IPS-15b (cell line): ENCODE results near the gene GPC5.
"Not testable (repeated sequence)": the region's sequence is repeated elsewhere in the genome, so short reads cannot be mapped to it uniquely, and the experiment has no call there.

Experiments used
- H3K27me3 ChIP-seq: one replicate; pipeline ENCODE4 v1.6.1; 2013; ENCODE audit warnings: low read length; ENCODE audit not compliant: control insufficient read depth, insufficient read depth
- H3K36me3 ChIP-seq: one replicate; pipeline ENCODE4 v1.6.1; 2013; ENCODE audit warnings: low read length; ENCODE audit not compliant: control insufficient read depth, insufficient read depth
- H3K4me1 ChIP-seq: one replicate; pipeline ENCODE4 v1.6.1; 2013; ENCODE audit warnings: mild to moderate bottlenecking, low read length; ENCODE audit not compliant: control insufficient read depth, insufficient read depth
- H3K4me3 ChIP-seq: one replicate; pipeline ENCODE4 v1.5.1; 2013; ENCODE audit warnings: low read depth, low read length
- H3K9ac ChIP-seq: one replicate; pipeline ENCODE4 v1.6.1; 2013; ENCODE audit warnings: low read depth, mild to moderate bottlenecking, low read length
- H3K9me3 ChIP-seq: one replicate; pipeline ENCODE4 v1.6.1; 2013; ENCODE audit warnings: mild to moderate bottlenecking, low read length; ENCODE audit not compliant: control insufficient read depth, insufficient read depth

Gene GPC5

DNA sequence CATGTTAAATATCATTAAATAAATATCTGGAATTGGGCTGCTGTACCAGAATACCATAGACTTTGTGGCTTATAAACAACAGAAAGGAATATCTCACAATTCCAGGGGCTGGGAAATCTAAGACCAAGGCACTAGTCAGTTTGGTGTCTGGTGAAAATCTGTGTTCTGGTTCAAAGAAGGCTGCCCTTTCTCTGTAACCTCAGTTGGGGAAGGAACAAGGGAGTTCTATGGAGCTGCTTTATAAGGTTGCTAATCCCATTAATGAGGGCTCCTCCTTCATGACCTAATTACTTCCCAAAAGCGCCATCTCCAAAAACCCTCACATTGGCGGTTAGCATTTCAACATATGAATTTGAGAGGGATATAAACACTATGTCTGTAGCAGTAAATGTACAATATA is 480.9 kb downstream of the GPC5 start:
- Histone ChIP-seq H3K4me3 (no peak overlapping the region), H3K36me3 (no peaks in the 10 kb centered on the region), H3K4me1 (no peaks in the 10 kb centered on the region), H3K27me3 (no peaks in the 10 kb centered on the region), H3K9ac (no peak overlapping the region), H3K9me3 (no peaks in the 10 kb centered on the region)

- Histone ChIP-seq H3K36me3 (no peaks in the 10 kb centered on the region), H3K4me3 (no peak overlapping the region), H3K27me3 (no peaks in the 10 kb centered on the region), H3K9ac (no peak overlapping the region), H3K9me3 (no peaks in the 10 kb centered on the region), H3K4me1 (no peaks in the 10 kb centered on the region)
Observed at GRCh38 chr13:91882918-91883317, 484.5 kb downstream of the GPC5 start.

DNA sequence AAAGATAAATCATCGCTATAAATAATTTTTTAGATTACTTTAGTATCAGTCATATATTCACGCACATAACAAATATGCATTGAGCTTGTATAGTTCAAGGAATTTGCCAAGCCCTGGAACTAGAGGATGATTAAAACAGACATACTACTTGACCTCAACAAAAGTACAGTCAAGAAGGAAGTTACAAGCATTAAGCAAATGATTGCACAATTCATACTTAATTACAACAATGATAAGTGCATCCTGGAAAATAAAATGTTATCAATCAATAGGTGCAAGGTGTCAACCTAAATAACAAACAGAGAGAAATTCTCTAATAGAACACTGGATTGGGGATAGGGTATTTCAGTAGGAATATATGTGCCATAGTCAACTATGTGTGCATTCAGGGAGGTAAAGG is 491.2 kb downstream of the GPC5 start:
- no peak overlapping the region for H3K9ac ChIP-seq
- no peak overlapping the region for H3K4me3 ChIP-seq
- no peaks in the 10 kb centered on the region for H3K4me1 ChIP-seq
- H3K9me3 ChIP-seq = no peaks in the 10 kb centered on the region
- no peaks in the 10 kb centered on the region for H3K36me3 ChIP-seq
- H3K27me3 ChIP-seq = no peaks in the 10 kb centered on the region

DNA sequence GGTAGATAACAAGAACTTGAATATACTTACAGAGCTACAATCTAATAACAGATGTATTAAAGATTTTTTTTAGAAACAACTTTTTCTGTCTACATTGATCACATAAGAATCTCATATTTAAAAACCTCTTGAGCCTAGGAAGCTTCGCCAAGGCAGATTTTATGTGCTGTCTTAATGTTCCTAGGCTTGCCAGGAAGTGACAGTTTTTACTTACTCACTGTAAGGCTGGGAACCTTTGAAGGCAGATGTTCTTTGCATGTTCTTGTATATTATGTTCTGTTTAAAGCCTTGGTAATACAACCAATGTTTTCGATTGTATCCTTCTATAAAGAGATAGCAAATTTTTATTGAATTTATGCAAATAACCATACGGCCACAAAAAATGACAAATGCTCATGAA is 492.7 kb downstream of the GPC5 start:
- H3K36me3 ChIP-seq = no peaks in the 10 kb centered on the region
- no peaks in the 10 kb centered on the region for H3K9me3 ChIP-seq
- H3K4me1 ChIP-seq = no peaks in the 10 kb centered on the region
- H3K27me3 ChIP-seq = no peaks in the 10 kb centered on the region
- H3K9ac ChIP-seq = no peak overlapping the region
- H3K4me3 ChIP-seq = no peak overlapping the region

DNA sequence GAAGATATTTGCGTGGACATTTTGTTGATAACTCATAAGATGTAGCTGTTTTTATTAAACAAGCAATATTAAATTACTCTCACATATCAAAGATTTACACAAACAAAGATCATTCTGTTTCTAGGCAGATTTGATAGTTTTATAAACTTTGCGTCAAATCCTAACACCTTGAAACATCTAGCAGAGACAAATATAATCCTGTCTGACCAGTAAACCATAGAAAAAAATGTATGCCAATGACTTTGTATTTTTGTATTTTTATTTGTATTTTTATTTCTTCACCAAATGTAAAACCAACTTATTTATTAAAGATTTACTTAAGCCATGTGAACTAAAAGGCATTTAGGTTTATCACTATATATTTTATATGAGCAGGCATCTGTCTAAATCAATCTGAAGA is 494.6 kb downstream of the GPC5 start:
- Histone ChIP-seq H3K9me3 (no peaks in the 10 kb centered on the region), H3K9ac (no peak overlapping the region), H3K27me3 (no peaks in the 10 kb centered on the region), H3K4me1 (no peaks in the 10 kb centered on the region), H3K36me3 (no peaks in the 10 kb centered on the region), H3K4me3 (no peak overlapping the region)

GRCh38 chr13:91894316-91894715 is 495.9 kb downstream of the GPC5 start:
- Histone ChIP-seq H3K9me3 (no peaks in the 10 kb centered on the region), H3K27me3 (no peaks in the 10 kb centered on the region), H3K9ac (no peak overlapping the region), H3K4me1 (no peaks in the 10 kb centered on the region), H3K36me3 (no peaks in the 10 kb centered on the region), H3K4me3 (no peak overlapping the region)

GRCh38 chr13:91896547-91896946 is 498.1 kb downstream of the GPC5 start:
- H3K36me3 ChIP-seq = no peaks in the 10 kb centered on the region
- no peaks in the 10 kb centered on the region for H3K9me3 ChIP-seq
- H3K4me1 ChIP-seq = no peaks in the 10 kb centered on the region
- H3K27me3 ChIP-seq = no peaks in the 10 kb centered on the region
- no peak overlapping the region for H3K4me3 ChIP-seq
- no peak overlapping the region for H3K9ac ChIP-seq

GRCh38 chr13:91898986-91899385 is 500.6 kb downstream of the GPC5 start:
- H3K4me3 ChIP-seq, H3K4me1 ChIP-seq, H3K27me3 ChIP-seq, H3K36me3 ChIP-seq, H3K9ac ChIP-seq, H3K9me3 ChIP-seq: not testable (repeated sequence)

- no peaks in the 10 kb centered on the region for H3K9me3 ChIP-seq
- H3K9ac ChIP-seq = no peak overlapping the region
- H3K4me1 ChIP-seq = no peaks in the 10 kb centered on the region
- H3K36me3 ChIP-seq = no peaks in the 10 kb centered on the region
- H3K4me3 ChIP-seq = no peak overlapping the region
- H3K27me3 ChIP-seq = no peaks in the 10 kb centered on the region
Observed at GRCh38 chr13:91902291-91902690, 503.9 kb downstream of the GPC5 start.

GRCh38 chr13:91904005-91904404 is 505.6 kb downstream of the GPC5 start:
- Histone ChIP-seq H3K9ac (no peak overlapping the region), H3K27me3 (no peaks in the 10 kb centered on the region), H3K9me3 (no peaks in the 10 kb centered on the region), H3K36me3 (no peaks in the 10 kb centered on the region), H3K4me1 (no peaks in the 10 kb centered on the region), H3K4me3 (no peak overlapping the region)

GRCh38 chr13:91904597-91904996 is 506.2 kb downstream of the GPC5 start:
- no peak overlapping the region for H3K9ac ChIP-seq
- H3K4me1 ChIP-seq = no peaks in the 10 kb centered on the region
- H3K9me3 ChIP-seq = no peaks in the 10 kb centered on the region
- no peak overlapping the region for H3K4me3 ChIP-seq
- no peaks in the 10 kb centered on the region for H3K27me3 ChIP-seq
- no peaks in the 10 kb centered on the region for H3K36me3 ChIP-seq

GRCh38 chr13:91907398-91907797 is 509.0 kb downstream of the GPC5 start:
- H3K36me3 ChIP-seq = no peaks in the 10 kb centered on the region
- no peaks in the 10 kb centered on the region for H3K27me3 ChIP-seq
- H3K9me3 ChIP-seq = no peaks in the 10 kb centered on the region
- H3K4me3 ChIP-seq = no peak overlapping the region
- H3K9ac ChIP-seq = no peak overlapping the region
- no peaks in the 10 kb centered on the region for H3K4me1 ChIP-seq

DNA sequence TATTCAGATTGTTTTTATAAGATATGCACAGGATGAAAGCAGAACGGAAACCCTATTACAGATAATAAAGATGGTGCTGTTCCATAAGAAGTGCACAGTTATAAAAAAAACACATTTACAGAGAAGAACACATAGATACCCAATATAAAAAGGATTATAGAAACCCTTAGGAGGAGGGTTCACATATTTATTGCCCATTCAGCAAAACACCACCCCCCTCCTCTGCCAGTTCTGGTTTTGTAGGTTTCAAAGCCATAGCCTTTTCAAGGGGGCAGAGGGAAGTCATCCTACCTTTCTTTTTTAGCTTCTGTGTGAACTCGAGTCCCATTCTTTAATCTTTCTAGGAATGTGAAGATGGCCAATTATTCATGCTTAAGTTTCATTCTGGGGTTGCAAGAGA is 511.2 kb downstream of the GPC5 start:
- Histone ChIP-seq H3K36me3 (no peaks in the 10 kb centered on the region), H3K4me3 (no peak overlapping the region), H3K9me3 (no peaks in the 10 kb centered on the region), H3K9ac (no peak overlapping the region), H3K27me3 (no peaks in the 10 kb centered on the region), H3K4me1 (no peaks in the 10 kb centered on the region)
